ENCODE data around the gene C9orf50.

DNA sequence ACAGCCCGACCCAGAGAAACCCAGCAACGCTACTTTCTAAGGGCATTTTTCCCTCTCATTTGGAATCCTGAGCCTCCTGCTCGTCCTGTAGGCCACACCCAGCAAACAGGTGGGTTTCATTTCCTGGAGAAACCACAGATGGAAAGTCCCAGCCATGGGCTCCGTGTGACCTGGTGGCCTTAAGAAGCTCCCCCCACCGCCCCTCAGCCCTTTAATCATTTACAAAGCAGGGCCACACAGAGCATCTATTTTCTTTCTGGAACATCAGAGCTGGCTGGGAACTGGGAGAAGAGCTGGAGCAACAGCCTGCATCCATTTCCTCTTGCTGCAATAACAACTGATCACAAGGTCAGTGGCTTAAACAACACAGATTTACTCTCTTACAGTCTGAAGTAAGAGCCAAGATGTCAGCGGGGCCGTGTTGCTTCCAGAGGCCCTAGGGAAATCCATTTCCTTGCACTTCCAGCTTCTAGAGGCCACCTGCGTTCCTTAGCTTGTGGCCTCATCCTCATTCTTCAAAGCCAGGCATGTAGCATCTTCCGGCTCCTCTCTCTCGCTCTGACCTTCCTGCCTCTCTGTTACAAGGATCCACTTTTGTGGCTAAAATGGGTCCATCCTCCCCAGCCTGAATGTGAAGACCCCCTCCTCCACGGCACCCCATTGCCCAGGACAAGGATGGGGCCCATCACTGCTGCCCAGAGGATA lies 40.5 kb downstream of the C9orf50 start:
- TF ChIP-seq, protein P1, sequence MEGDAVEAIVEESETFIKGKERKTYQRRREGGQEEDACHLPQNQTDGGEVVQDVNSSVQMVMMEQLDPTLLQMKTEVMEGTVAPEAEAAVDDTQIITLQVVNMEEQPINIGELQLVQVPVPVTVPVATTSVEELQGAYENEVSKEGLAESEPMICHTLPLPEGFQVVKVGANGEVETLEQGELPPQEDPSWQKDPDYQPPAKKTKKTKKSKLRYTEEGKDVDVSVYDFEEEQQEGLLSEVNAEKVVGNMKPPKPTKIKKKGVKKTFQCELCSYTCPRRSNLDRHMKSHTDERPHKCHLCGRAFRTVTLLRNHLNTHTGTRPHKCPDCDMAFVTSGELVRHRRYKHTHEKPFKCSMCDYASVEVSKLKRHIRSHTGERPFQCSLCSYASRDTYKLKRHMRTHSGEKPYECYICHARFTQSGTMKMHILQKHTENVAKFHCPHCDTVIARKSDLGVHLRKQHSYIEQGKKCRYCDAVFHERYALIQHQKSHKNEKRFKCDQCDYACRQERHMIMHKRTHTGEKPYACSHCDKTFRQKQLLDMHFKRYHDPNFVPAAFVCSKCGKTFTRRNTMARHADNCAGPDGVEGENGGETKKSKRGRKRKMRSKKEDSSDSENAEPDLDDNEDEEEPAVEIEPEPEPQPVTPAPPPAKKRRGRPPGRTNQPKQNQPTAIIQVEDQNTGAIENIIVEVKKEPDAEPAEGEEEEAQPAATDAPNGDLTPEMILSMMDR (conservative IDR thresholded peaks at IDR 0.05; ENCODE audit: low read depth in 2 of 2), result no peak
- no peak for TF ChIP-seq EZH2phosphoT487 (IDR thresholded peaks at IDR 0.05; ENCODE audit: unreplicated experiment)
- TF ChIP-seq, protein P2, sequence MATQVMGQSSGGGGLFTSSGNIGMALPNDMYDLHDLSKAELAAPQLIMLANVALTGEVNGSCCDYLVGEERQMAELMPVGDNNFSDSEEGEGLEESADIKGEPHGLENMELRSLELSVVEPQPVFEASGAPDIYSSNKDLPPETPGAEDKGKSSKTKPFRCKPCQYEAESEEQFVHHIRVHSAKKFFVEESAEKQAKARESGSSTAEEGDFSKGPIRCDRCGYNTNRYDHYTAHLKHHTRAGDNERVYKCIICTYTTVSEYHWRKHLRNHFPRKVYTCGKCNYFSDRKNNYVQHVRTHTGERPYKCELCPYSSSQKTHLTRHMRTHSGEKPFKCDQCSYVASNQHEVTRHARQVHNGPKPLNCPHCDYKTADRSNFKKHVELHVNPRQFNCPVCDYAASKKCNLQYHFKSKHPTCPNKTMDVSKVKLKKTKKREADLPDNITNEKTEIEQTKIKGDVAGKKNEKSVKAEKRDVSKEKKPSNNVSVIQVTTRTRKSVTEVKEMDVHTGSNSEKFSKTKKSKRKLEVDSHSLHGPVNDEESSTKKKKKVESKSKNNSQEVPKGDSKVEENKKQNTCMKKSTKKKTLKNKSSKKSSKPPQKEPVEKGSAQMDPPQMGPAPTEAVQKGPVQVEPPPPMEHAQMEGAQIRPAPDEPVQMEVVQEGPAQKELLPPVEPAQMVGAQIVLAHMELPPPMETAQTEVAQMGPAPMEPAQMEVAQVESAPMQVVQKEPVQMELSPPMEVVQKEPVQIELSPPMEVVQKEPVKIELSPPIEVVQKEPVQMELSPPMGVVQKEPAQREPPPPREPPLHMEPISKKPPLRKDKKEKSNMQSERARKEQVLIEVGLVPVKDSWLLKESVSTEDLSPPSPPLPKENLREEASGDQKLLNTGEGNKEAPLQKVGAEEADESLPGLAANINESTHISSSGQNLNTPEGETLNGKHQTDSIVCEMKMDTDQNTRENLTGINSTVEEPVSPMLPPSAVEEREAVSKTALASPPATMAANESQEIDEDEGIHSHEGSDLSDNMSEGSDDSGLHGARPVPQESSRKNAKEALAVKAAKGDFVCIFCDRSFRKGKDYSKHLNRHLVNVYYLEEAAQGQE (IDR thresholded peaks at IDR 0.05; ENCODE audit: unreplicated experiment), result no peak
- TF ChIP-seq EZH2 (IDR thresholded peaks at IDR 0.05; ENCODE audit: low read depth, unreplicated experiment), result no peak
- TF ChIP-seq ZNF331 (CRISPR knock-in tag; IDR thresholded peaks at IDR 0.05; ENCODE audit: low read depth), result no peak
- TF ChIP-seq STAT1 (IDR thresholded peaks at IDR 0.05; ENCODE audit: unreplicated experiment), result no peak
- no peak for TF ChIP-seq CREB1 (CRISPR knock-in tag; IDR thresholded peaks at IDR 0.05; ENCODE audit: low read depth)
- TF ChIP-seq POLR2AphosphoS5 (IDR thresholded peaks at IDR 0.05; ENCODE audit: low read depth), result no peak
- TF ChIP-seq NANOG (IDR thresholded peaks at IDR 0.05; ENCODE audit: borderline replicate concordance), result no peak

All from GM23338 (cell line).